Mesangial cell (primary cell): Measurements from ENCODE around the gene RPLP2. TPM values are rescaled to one million over a fixed set of nuclear protein-coding genes. Genes with fewer than 3 reads are reported as not detected.

Source experiments
- total RNA-seq: library from RNA; depleted of rRNA; stranded (reverse); fragments of >200 nt; gene quantifications from 2 replicates; pipeline ENCODE4 v1.2.3, GENCODE V29; 2015

RPLP2 gene
- total RNA-seq = 1,149 and 1,462 TPM in 2 replicates

DNA sequence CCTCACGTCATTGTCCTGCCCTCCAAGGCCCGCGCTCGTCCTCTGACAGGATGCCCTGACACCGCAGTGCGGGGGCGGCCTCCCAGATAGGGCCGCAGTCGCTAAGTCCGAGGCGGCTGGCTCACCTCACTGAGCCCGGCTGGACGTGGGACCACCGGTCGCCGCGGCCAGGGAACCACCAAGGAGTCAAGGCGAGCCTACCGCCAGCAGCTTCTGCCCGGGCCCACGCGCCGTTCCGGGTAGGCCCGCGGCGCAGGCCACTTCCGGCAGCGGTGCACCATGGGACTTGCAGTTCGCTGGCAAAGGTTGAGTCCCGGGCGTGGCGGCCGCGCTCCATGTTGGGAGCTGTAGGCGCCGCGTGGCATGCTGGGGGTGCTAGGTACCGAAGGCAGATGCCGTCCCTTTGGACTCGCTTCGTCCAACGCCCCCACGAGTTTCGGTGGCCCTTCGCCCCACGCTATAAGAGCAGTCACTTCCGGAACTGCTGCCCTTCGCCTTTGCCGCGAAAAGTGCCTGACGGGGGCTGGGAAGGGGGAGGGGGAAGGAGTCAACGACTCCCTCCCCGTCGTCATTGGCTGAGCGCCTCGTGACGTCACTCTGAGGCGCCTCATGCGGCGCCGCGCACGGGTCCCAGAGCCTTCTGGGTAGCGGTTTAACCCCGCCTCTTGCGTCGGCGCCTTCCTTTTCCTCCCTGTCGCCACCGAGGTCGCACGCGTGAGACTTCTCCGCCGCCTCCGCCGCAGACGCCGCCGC lies at the start of gene RPLP2:
RPLP2 (plus strand) TSS at position 681 of the 753 bp plus-strand sequence. CDS start 268 bp downstream, outside the sequence.

DNA sequence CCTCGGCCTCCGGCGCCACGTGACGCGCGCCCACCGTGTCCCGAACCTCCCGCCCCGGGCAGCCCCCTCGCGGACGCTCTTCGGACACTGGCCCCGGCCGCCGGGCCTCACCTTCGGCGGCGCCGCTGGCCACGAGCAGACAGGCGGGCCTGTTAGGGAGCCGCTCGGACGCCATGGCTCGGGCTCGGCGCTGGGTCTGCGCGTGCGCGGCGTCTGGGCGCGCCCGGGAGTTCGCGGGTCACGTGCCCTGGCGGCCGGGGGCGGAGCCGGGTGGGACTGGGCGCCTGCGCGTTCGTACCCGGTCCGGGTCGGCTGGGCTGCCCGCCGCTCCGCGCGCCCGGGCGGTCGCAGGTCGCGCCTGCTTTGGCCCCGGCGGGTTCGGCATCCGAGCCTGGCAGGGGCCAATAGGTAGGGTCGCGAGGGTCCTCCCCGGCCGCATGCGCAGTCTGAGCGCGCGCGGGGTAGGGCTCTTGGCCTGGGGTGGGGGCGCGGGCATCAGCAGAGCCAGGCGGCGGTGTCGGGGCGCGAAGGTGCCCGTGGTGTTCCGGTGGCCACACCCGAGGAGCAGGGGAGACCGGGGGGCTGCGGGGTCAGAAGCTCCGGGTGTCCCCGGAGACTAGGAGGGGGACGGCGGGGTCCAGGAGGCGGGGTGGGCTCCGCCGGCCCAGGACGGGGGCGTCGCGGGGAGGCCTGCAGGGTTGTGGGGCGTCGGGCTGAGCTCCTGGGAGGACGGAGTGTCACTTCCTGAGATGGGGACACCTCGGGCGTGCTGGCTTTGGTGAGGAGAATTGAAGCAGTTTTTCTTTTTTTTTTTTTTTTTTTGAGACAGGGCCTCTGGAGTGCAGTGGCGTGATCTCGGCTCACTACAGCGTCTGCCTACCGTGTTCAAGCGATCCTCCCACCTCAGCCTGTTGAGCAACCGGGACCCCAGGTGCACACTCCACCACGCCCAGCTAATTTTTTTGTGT lies 32.2 kb upstream of the RPLP2 start, which contains the start of gene GATD1:
GATD1 (minus strand) TSS at position 200 of the 968 bp plus-strand sequence; CDS start at position 175, 25 bp downstream.

GRCh38 chr11:789943-790342 lies 19.8 kb upstream of the RPLP2 start, which contains the start of gene CEND1:
Gene CEND1 (minus strand): TSS chr11:790090. CDS start chr11:788576, 1,514 bp downstream.

GRCh38 chr11:798093-798713 lies 11.6 kb upstream of the RPLP2 start, which contains the start of gene SLC25A22:
Gene SLC25A22 (minus strand): TSS chr11:798281. CDS start chr11:795006, 3,275 bp downstream.

DNA sequence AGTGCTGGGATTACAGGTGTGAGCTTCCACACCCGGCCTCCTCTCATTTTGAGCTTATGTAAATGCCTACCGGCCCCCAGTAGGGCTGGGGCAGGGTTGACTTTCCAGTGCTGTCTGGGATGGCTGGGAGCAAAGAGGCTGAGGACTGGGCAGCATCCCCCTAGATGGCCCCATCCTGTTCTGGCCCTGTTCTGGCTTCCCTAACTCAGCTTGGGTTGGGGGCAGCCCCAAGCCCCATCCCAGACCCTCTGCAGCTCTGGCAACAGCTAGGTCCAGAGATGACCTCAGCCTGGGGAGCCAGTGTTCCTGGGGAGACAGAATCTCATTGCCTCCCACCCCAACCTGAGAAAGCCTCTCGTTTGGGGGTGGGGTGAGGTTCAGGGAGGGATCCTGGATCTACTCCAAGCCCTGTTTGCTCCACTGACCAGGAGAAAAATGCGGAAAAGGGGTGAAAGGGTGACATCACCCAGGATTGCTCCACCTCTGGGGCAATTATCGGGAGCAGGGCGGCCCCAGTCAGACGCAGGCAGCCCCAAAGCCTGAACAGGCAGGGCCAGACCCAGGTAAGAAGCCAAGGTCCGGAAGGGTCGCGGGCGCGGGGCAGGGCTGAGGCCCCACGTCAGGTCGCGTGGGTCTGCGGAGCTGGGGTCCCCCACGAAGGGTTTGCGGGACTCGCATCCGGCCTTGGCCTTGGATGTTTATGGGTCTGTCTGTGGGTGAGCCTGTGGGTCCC lies 8.8 kb downstream of the RPLP2 start, which contains the start of gene PNPLA2:
PNPLA2 (plus strand) TSS at position 519 of the 733 bp plus-strand sequence. CDS start 805 bp downstream, outside the sequence.

DNA sequence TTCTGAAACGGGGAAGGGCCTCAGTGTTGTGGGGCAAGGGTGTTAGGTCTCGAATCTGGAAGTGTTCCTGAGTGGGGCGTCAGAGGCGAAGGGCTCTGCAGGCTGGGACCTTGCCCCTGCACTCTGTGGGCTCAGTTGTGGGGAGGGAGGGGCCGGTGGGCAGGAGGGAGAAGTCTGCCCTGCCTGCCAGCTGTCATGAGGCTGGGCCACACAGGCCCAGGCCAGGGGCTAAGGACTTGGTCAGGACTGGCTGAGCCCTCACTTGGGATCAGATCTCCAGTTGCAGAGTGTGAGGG lies 18.1 kb downstream of the RPLP2 start, which contains the start of gene CRACR2B:
CRACR2B (plus strand) TSS at position 23 of the 296 bp plus-strand sequence. CDS start 689 bp downstream, outside the sequence.

GRCh38 chr11:832529-833113 lies 22.9 kb downstream of the RPLP2 start, which contains the start of gene CD151:
Gene CD151 (plus strand): TSS chr11:832952. CDS start chr11:836070, 3,118 bp downstream.

DNA sequence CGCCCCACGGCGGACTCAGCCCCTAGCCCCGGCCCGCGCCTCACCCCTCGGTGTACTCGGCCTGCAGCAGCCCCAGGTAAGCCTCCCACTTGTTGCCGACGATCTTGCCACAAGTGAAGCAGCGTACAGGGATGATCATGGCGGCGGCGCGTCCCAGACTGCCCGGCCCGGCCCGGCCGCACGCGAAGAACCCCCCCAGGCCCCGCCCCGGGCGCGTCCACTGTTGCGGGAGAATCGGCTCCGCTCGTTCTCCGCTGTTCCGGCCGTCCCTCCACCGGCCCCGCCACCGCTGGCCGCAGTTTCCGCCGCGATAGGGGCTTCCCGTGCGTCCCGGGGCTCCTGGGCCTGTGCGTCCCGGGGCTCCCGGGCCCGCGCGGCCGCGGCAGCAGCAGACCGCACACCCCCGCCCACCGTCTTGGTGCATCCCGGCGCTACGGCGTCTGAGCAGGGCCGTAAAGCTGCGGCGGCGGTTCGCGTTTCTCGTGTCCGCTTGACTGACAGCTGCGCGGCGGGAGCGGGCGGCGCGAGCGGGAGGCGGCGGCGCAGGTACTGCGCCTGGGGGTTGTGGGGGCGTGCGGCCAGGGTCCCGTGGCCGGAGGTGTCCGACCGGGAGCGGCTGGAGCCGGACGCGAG lies 32.7 kb downstream of the RPLP2 start, which contains the start of the genes POLR2L and TSPAN4:
POLR2L (minus strand) TSS at position 160 of the 633 bp plus-strand sequence; CDS start at position 139, 21 bp downstream.
TSPAN4 (plus strand) TSS at position 483 of the 633 bp plus-strand sequence. CDS start 7,453 bp downstream, outside the sequence.

Other genes starting within 250 kb of the RPLP2 start
- gene LMNTD2, start 249.2 kb upstream of the RPLP2 start, total RNA-seq = 0.65 and 7.2 TPM in 2 replicates
- gene RASSF7, start 249.0 kb upstream of the RPLP2 start, total RNA-seq = 63.9 and 121 TPM in 2 replicates
- gene PHRF1, start 233.5 kb upstream of the RPLP2 start, total RNA-seq = 25.1 and 25.4 TPM in 2 replicates
- gene IRF7, start 194.0 kb upstream of the RPLP2 start, total RNA-seq = 24.3 and 35.4 TPM in 2 replicates
- under 0.01 and 3.9 TPM in 2 replicates for gene CDHR5, start 185.0 kb upstream of the RPLP2 start, total RNA-seq
- gene SCT, start 182.8 kb upstream of the RPLP2 start, total RNA-seq = 3.5 TPM in 1 of 2 replicates, not detected in the other
- gene DRD4, start 172.7 kb upstream of the RPLP2 start, total RNA-seq = not detected in 2 replicates
- gene DEAF1, start 114.7 kb upstream of the RPLP2 start, total RNA-seq = 52.5 and 78.3 TPM in 2 replicates
- 12.2 and 45.6 TPM in 2 replicates for gene TMEM80, start 114.2 kb upstream of the RPLP2 start, total RNA-seq
- gene EPS8L2, start 103.7 kb upstream of the RPLP2 start, total RNA-seq = 104 and 173 TPM in 2 replicates
- gene TALDO1, start 62.5 kb upstream of the RPLP2 start, total RNA-seq = 179 and 256 TPM in 2 replicates
- 36.2 and 64.3 TPM in 2 replicates for gene GATD1, start 32.5 kb upstream of the RPLP2 start, total RNA-seq
- 0.38 TPM in 1 of 2 replicates, not detected in the other for gene CEND1, start 19.9 kb upstream of the RPLP2 start, total RNA-seq
- gene SLC25A22, start 11.7 kb upstream of the RPLP2 start, total RNA-seq = 16.7 and 25.6 TPM in 2 replicates
- gene PIDD1, start 4.7 kb upstream of the RPLP2 start, total RNA-seq = 17.7 and 21.0 TPM in 2 replicates
- 26.4 and 49.6 TPM in 2 replicates for gene PNPLA2, start 8.9 kb downstream of the RPLP2 start, total RNA-seq
- 5.7 and 20.4 TPM in 2 replicates for gene CRACR2B, start 18.0 kb downstream of the RPLP2 start, total RNA-seq
- gene CD151, start 23.0 kb downstream of the RPLP2 start, total RNA-seq = 919 and 948 TPM in 2 replicates
- gene POLR2L, start 32.6 kb downstream of the RPLP2 start, total RNA-seq = 256 and 373 TPM in 2 replicates
- gene TSPAN4, start 32.9 kb downstream of the RPLP2 start, total RNA-seq = 167 and 224 TPM in 2 replicates
- 84.4 and 96.6 TPM in 2 replicates for gene CHID1, start 100.8 kb downstream of the RPLP2 start, total RNA-seq
- gene AP2A2, start 115.9 kb downstream of the RPLP2 start, total RNA-seq = 56.2 and 89.5 TPM in 2 replicates
- not detected in 2 replicates for gene MUC6, start 226.8 kb downstream of the RPLP2 start, total RNA-seq